Astrocyte (in vitro differentiated cells and primary cell): Measurements from ENCODE around the gene VWC2L.

Experiments
- EZH2 ChIP-seq: IDR thresholded peaks from 2 replicates; pipeline ENCODE4 v1.6.1; 2012; ENCODE audit warnings: mild to moderate bottlenecking, low read length, inconsistent platforms; ENCODE audit not compliant: insufficient read depth
- TF ChIP-seq, protein P1 (sequence below): IDR thresholded peaks from 2 replicates; pipeline ENCODE4 v1.5.1; 2011; ENCODE audit warnings: low read depth, mild to moderate bottlenecking, inconsistent platforms, low read length, moderate library complexity; ENCODE audit not compliant: insufficient read depth

DNA sequence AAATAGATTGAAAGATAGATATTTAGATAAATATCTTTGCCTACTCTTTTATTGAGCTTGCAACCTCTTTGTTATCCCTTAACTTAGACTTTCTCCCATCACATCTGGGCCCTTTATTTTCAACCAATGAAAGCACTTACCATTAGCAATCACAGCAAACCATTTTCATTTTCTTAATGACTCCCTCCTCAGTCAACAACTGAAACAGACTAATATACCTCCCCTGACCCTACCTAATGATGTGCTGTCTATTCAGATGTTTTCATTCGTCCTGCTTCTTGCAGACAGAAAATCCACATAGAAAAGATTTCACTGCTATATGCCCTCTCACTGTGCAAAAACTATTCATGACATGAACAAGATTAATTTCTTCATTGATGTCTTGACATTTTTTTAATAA lies 154.4 kb downstream of the VWC2L start:
- TF ChIP-seq EZH2, result no peak
- TF ChIP-seq, protein P1, sequence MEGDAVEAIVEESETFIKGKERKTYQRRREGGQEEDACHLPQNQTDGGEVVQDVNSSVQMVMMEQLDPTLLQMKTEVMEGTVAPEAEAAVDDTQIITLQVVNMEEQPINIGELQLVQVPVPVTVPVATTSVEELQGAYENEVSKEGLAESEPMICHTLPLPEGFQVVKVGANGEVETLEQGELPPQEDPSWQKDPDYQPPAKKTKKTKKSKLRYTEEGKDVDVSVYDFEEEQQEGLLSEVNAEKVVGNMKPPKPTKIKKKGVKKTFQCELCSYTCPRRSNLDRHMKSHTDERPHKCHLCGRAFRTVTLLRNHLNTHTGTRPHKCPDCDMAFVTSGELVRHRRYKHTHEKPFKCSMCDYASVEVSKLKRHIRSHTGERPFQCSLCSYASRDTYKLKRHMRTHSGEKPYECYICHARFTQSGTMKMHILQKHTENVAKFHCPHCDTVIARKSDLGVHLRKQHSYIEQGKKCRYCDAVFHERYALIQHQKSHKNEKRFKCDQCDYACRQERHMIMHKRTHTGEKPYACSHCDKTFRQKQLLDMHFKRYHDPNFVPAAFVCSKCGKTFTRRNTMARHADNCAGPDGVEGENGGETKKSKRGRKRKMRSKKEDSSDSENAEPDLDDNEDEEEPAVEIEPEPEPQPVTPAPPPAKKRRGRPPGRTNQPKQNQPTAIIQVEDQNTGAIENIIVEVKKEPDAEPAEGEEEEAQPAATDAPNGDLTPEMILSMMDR, result no peak
